HepG2 (cell line): ENCODE data around the gene NFE2L2. TPM values are rescaled to one million over a fixed set of nuclear protein-coding genes. Genes with fewer than 3 reads are reported as not detected.

Source experiments
- ATAC-seq: fragments of 200-7000 bp; cut with Tn5 transposase; 3 replicates; pipeline ENCODE4 v1.9.1; 2020; ENCODE audit warnings: mild to moderate bottlenecking, moderate library complexity
- BruUV-seq: library from RNA; stranded (reverse); fragments of 400-500 nt; replicated peaks from 2 replicates; lab custom pipeline; 2021; lab: Mats Ljungman, UMichigan
- CTCF ChIA-PET: fragments of 300-600 bp; formaldehyde crosslinking; extraction: SDS; loops from one replicate; lab custom pipeline; 2021; ENCODE audit warnings: low total read pairs, inconsistent platforms, low intra/inter-chr PET ratio; lab: Yijun Ruan, JAX
- POLR2A ChIA-PET: fragments of 350-600 bp; sonication (Branson Sonifier 250); formaldehyde crosslinking; loops from one replicate; lab custom pipeline; 2020; ENCODE audit warnings: antibody characterized with exemption, inconsistent platforms; lab: Yijun Ruan, JAX
- DNase-seq: peaks from one replicate; pipeline ENCODE4 v3.0.0-alpha.2; 2015; ENCODE audit warnings: low spot score
- FAIRE-seq: peaks from 3 replicates; lab custom pipeline; 2011; peaks lifted over from hg19 to GRCh38; lab: Jason Lieb, UNC
- H2AFZ ChIP-seq: one replicate; pipeline ENCODE4 v1.6.1; 2011; ENCODE audit warnings: low read length, inconsistent platforms
- H3K27ac ChIP-seq: fragments of 300-600 bp; 3 replicates; pipeline ENCODE4 v1.8.0; 2011; ENCODE audit warnings: mixed run types, mild to moderate bottlenecking, mixed read lengths, low read length, inconsistent platforms; ENCODE audit not compliant: insufficient read depth; ENCODE audit errors: extremely low read length
- H3K27me3 ChIP-seq, 2 experiments: fragments of 200-600 bp in 1 of 2; 2 replicates in 1 of 2; 3 replicates in 1 of 2; pipeline versions ENCODE4 v1.6.0 to v1.8.0; 2011; ENCODE audit warnings: low read length in 2 of 2, mild to moderate bottlenecking in 2 of 2, moderate library complexity in 2 of 2, inconsistent platforms in 1 of 2; ENCODE audit not compliant: insufficient read depth in 2 of 2, control insufficient read depth in 1 of 2
- H3K36me3 ChIP-seq, 2 experiments: fragments of 200-600 bp in 1 of 2; replicated peaks in 1 of 2; 2 replicates in 1 of 2; 3 replicates in 1 of 2; pipeline versions ENCODE4 v1.5.1 to v1.8.0; 2011; ENCODE audit warnings: low read length in 2 of 2, inconsistent platforms in 1 of 2; ENCODE audit not compliant: insufficient read depth in 2 of 2, control insufficient read depth in 1 of 2
- H3K4me1 ChIP-seq: 2 replicates; pipeline ENCODE4 v1.5.1; 2012; ENCODE audit warnings: low read length, inconsistent platforms; ENCODE audit not compliant: insufficient read depth
- H3K4me2 ChIP-seq: 2 replicates; pipeline ENCODE4 v1.6.0; 2011; ENCODE audit warnings: low read depth, low read length, inconsistent platforms
- H3K4me3 ChIP-seq, 3 experiments: fragments of 200-600 bp in 1 of 3; sonication (generic), shearing (Covaris generic) in 1 of 3; replicated peaks in 1 of 3; 2 replicates each; pipeline ENCODE4 v1.5.1; 2011 to 2016; ENCODE audit warnings: low read length in 3 of 3, inconsistent platforms in 2 of 3, low read depth in 2 of 3, mild to moderate bottlenecking in 2 of 3, control low read depth in 1 of 3, mixed read lengths in 1 of 3; ENCODE audit not compliant: insufficient read depth in 1 of 3
- H3K79me2 ChIP-seq: one replicate; pipeline ENCODE4 v1.6.1; 2011; ENCODE audit warnings: low read length, inconsistent platforms; ENCODE audit not compliant: insufficient read depth
- H3K9ac ChIP-seq: 2 replicates; pipeline ENCODE4 v1.6.0; 2011; ENCODE audit warnings: mild to moderate bottlenecking, low read depth, low read length, inconsistent platforms; ENCODE audit not compliant: insufficient read depth
- H3K9me3 ChIP-seq: 2 replicates; pipeline ENCODE4 v1.5.1; 2012; ENCODE audit warnings: mild to moderate bottlenecking, low read length
- H4K20me1 ChIP-seq: 2 replicates; pipeline ENCODE4 v1.6.0; 2011; ENCODE audit warnings: inconsistent platforms, mild to moderate bottlenecking, low read length, moderate library complexity; ENCODE audit not compliant: insufficient read depth
- ASH2L ChIP-seq: fragments of 300-600, 200-600 bp; sonication (generic); IDR thresholded peaks from 2 replicates; pipeline ENCODE4 v1.7.0; 2017; ENCODE audit warnings: low read depth, mild to moderate bottlenecking, moderate library complexity, mixed read lengths, low read length; ENCODE audit not compliant: insufficient read length
- CENPX ChIP-seq: sonication (generic); formaldehyde crosslinking; IDR thresholded peaks from 2 replicates; pipeline ENCODE4 v1.9.0; 2021; ENCODE audit warnings: mild to moderate bottlenecking, missing genetic modification reagents, moderate library complexity
- E2F2 ChIP-seq: sonication (generic); formaldehyde crosslinking; IDR thresholded peaks from 2 replicates; pipeline ENCODE4 v1.4.0; 2020; ENCODE audit warnings: missing genetic modification reagents, borderline replicate concordance
- HNF4G ChIP-seq, 2 experiments: sonication (generic) in 1 of 2; formaldehyde crosslinking in 1 of 2; IDR thresholded peaks; 2 replicates each; pipeline versions ENCODE4 v1.4.0 to v1.6.1; 2011 to 2020; ENCODE audit warnings: borderline replicate concordance in 2 of 2, low read depth in 2 of 2, mild to moderate bottlenecking in 2 of 2, low read length in 1 of 2, missing genetic modification reagents in 1 of 2, moderate library complexity in 1 of 2
- MEF2D ChIP-seq: sonication (generic); formaldehyde crosslinking; IDR thresholded peaks from 2 replicates; pipeline ENCODE4 v1.5.1; 2020; ENCODE audit warnings: mild to moderate bottlenecking, missing genetic modification reagents
- NR2F6 ChIP-seq, 2 experiments: IDR thresholded peaks; 2 replicates each; pipeline ENCODE4 v1.6.1; 2016; ENCODE audit warnings: antibody characterized with exemption in 1 of 2, mild to moderate bottlenecking in 1 of 2
- POLR2A ChIP-seq, 2 experiments: IDR thresholded peaks; 2 replicates each; pipeline ENCODE4 v1.6.1; 2011; ENCODE audit warnings: low read depth in 2 of 2, low read length in 2 of 2, mild to moderate bottlenecking in 1 of 2, moderate library complexity in 1 of 2; ENCODE audit not compliant: insufficient read depth in 1 of 2
- POLR2AphosphoS5 ChIP-seq: IDR thresholded peaks from 2 replicates; pipeline ENCODE4 v1.6.1; 2012; ENCODE audit warnings: low read depth, low read length
- UBTF ChIP-seq: sonication (generic); formaldehyde crosslinking; IDR thresholded peaks from 2 replicates; pipeline ENCODE4 v1.4.0; 2020; ENCODE audit warnings: mild to moderate bottlenecking, missing genetic modification reagents
- ZMYM4 ChIP-seq: sonication (generic); formaldehyde crosslinking; IDR thresholded peaks from 2 replicates; pipeline ENCODE4 v1.8.1; 2023; ENCODE audit warnings: mild to moderate bottlenecking, missing genetic modification reagents
- ZNF18 ChIP-seq: sonication (generic); formaldehyde crosslinking; IDR thresholded peaks from 2 replicates; pipeline ENCODE4 v1.8.0; 2022; ENCODE audit warnings: mild to moderate bottlenecking, missing genetic modification reagents; ENCODE audit not compliant: insufficient replicate concordance
- ZNF282 ChIP-seq: fragments of 450-650 bp; IDR thresholded peaks from 2 replicates; pipeline ENCODE4 v1.6.1; 2018; ENCODE audit not compliant: partially characterized antibody
- WGBS: methylation state at CpG from one replicate; pipeline ENCODE4 v1.1.6; 2017; ENCODE audit warnings: low lambda C conversion rate; 5-methylcytosine and 5-hydroxymethylcytosine counted together
- in situ Hi-C: cut with HindIII; loops from 2 replicates; pipeline ENCODE4 v1.10.0; 2017; ENCODE audit warnings: low pct_unique_long_range_greater_than_20kb; ENCODE audit not compliant: extremely low pct_ligation_motif_present
- intact Hi-C: fragments of 100-400 bp; cut with micrococcal nuclease; formaldehyde crosslinking; loops from one replicate; pipeline ENCODE4 v1.10.0; 2022; ENCODE audit not compliant: unreplicated experiment
- polyA plus RNA-seq, 8 experiments: library from polyadenylated mRNA; depleted of rRNA in 3 of 8; stranded (reverse) in 7 of 8; unstranded in 1 of 8; fragments of >200 nt; fragmentation: Illumina TruSeq in 4 of 8; extraction: Trizol in 4 of 8; gene quantifications; 2 replicates each; pipeline versions ENCODE4 v1.2.1 to v1.2.3, GENCODE V29; 2011 to 2016; ENCODE audit warnings: low read depth in 4 of 8, missing spikeins in 1 of 8, mixed read lengths in 1 of 8; ENCODE audit not compliant: insufficient read depth in 1 of 8
- total RNA-seq, 5 experiments: library from RNA; depleted of rRNA; stranded (reverse); fragments of >200 nt; fragmentation: Illumina TruSeq; extraction: Trizol; gene quantifications; 2 replicates each; pipeline ENCODE4 v1.2.3, GENCODE V29; 2016; ENCODE audit warnings: low read depth in 1 of 5
- TF ChIP-seq, protein P1 (sequence below): sonication (generic); formaldehyde crosslinking; IDR thresholded peaks from 2 replicates; pipeline ENCODE4 v1.5.1; 2020; ENCODE audit warnings: mild to moderate bottlenecking, missing genetic modification reagents

The NFE2L2 gene
- total and polyA plus RNA-seq, 2 of the 13 experiments (the other 11 are each of a cell fraction or from before 2014, with no cell fraction given) = 84.6 to 215 TPM

- ATAC-seq (peak; percentile 60), DNase-seq (peak; percentile 76), FAIRE-seq (peak; percentile 43)
- H3K4me1 ChIP-seq = peaks cover 100% of the 10 kb centered on the region
- H3K27me3 ChIP-seq = no peaks in the 10 kb centered on the region
- H3K4me3 ChIP-seq = peak overlapping the region in 1 of 3 experiments; percentile 20; a peak in 1 of 6 replicates
- intact Hi-C loops = loop anchor here (1.0 kb wide), 1 partner anchor 13 kb away; no protein-coding TSS in a partner anchor
- in situ Hi-C loops = no loop called here
- peak overlapping the region; percentile 31; the same call in 1 of the 2 replicates for H3K9ac ChIP-seq
- H3K27ac ChIP-seq = peak overlapping the region; percentile 54
- 15% methylated on average over 11 of the region's 11 CpGs for WGBS
- ChIA-PET POLR2A (interaction anchor here (0.9 to 8.5 kb wide), 4 partner anchors 11 to 42 kb away, joined by 3 to 96 read pairs (median 4); partner anchors contain the start of genes HNRNPA3 and NFE2L2), CTCF (interaction anchor here (0.6 to 1.9 kb wide), 3 partner anchors 9 to 107 kb away, joined by 3 to 10 read pairs (median 3); partner anchors contain the start of gene NFE2L2)
- peaks cover 12 to 58% of the 10 kb centered on the region in 2 experiments for H3K36me3 ChIP-seq
- H2AFZ ChIP-seq = no peak overlapping the region
- no TSS peak for BruUV-seq
- H3K4me2 ChIP-seq = peak overlapping the region; percentile 96
- H3K9me3 ChIP-seq = no peaks in the 10 kb centered on the region
- peaks cover 98% of the 10 kb centered on the region for H3K79me2 ChIP-seq
- H4K20me1 ChIP-seq = peaks cover 100% of the 10 kb centered on the region
- TF ChIP-seq ZMYM4 = peak; percentile 55
- peak; percentile 7 to 14; a peak in 2 of 4 replicates for TF ChIP-seq POLR2A (IDR thresholded peaks at IDR 0.05; ENCODE audit: insufficient read depth in 1 of 2, low read depth in 2 of 2, low read length in 2 of 2)
- peak; percentile 71 for TF ChIP-seq ASH2L
- TF ChIP-seq MEF2D (CRISPR knock-in tag) = peak; percentile 28; the same call in 1 of the 2 replicates
- peak; percentile 55; the same call in 1 of the 2 replicates for TF ChIP-seq HNF4G (IDR thresholded peaks at IDR 0.05; ENCODE audit: borderline replicate concordance, low read depth, low read length)
- TF ChIP-seq HNF4G (CRISPR knock-in tag; IDR thresholded peaks at IDR 0.05; ENCODE audit: borderline replicate concordance, low read depth) = no peak
- no peak for TF ChIP-seq ZNF18 (CRISPR knock-in tag)
- TF ChIP-seq, protein P1, sequence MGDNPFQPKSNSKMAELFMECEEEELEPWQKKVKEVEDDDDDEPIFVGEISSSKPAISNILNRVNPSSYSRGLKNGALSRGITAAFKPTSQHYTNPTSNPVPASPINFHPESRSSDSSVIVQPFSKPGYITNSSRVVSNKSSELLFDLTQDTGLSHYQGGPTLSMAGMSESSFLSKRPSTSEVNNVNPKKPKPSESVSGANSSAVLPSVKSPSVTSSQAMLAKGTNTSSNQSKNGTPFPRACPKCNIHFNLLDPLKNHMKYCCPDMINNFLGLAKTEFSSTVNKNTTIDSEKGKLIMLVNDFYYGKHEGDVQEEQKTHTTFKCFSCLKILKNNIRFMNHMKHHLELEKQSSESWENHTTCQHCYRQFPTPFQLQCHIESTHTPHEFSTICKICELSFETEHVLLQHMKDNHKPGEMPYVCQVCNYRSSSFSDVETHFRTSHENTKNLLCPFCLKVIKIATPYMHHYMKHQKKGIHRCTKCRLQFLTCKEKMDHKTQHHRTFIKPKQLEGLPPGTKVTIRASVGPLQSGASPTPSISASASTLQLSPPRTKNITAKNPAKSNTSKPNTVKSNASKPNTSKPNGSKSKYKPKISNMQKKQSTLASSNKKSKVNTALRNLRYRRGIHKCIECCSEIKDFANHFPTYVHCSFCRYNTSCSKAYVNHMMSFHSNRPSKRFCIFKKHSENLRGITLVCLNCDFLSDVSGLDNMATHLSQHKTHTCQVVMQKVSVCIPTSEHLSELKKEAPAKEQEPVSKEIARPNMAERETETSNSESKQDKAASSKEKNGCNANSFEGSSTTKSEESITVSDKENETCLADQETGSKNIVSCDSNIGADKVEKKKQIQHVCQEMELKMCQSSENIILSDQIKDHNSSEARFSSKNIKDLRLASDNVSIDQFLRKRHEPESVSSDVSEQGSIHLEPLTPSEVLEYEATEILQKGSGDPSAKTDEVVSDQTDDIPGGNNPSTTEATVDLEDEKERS (CRISPR knock-in tag) = no peak
- TF ChIP-seq CENPX (CRISPR knock-in tag) = no peak
- no peak for TF ChIP-seq E2F2 (CRISPR knock-in tag)
- 0 out of 2 replicates have a peak, but pooled peaks have one; percentile 13 for TF ChIP-seq NR2F6 (IDR thresholded peaks at IDR 0.05)
- TF ChIP-seq NR2F6 (CRISPR knock-in tag; IDR thresholded peaks at IDR 0.05) = no peak
- TF ChIP-seq UBTF (CRISPR knock-in tag) = peak; percentile 38; the same call in 1 of the 2 replicates
- TF ChIP-seq ZNF282 = no peak
- no peak for TF ChIP-seq POLR2AphosphoS5
Observed at GRCh38 chr2:177254433-177255226, 9.9 kb downstream of the NFE2L2 start.
